NCI-H1048 (cell line): ENCODE measurements around the gene CMTR1.
A peak's percentile ranks its signal among the peaks of the same experiment; 100 is the strongest.
"Not testable (repeated sequence)": the region's sequence is repeated elsewhere in the genome, so short reads cannot be mapped to it uniquely, and the experiment has no call there.

ENCODE experiments used
- DNase-seq: peaks from one replicate; lab custom pipeline; 2025; lab: John Stamatoyannopoulos, UW

Gene CMTR1

GRCh38 chr6:37491830-37492208 lies 58.8 kb downstream of the CMTR1 start:
- DNase-seq = no peak

GRCh38 chr6:37492236-37492972 lies 59.4 kb downstream of the CMTR1 start:
- DNase-seq = no peak

GRCh38 chr6:37492991-37493660 lies 60.1 kb downstream of the CMTR1 start:
- DNase-seq = no peak

GRCh38 chr6:37493661-37493995 lies 60.6 kb downstream of the CMTR1 start:
- no peak for DNase-seq

- DNase-seq = no peak
Measured at GRCh38 chr6:37495244-37495934, 62.4 kb downstream of the CMTR1 start.

- DNase-seq = no peak
Measured at GRCh38 chr6:37496951-37497885, 64.2 kb downstream of the CMTR1 start.

- peak; percentile 96 for DNase-seq
Measured at GRCh38 chr6:37499433-37500293, 66.6 kb downstream of the CMTR1 start, which contains the start of gene CCDC167. CCDC167 (minus strand) TSS chr6:37499893; CDS start chr6:37499863, 30 bp downstream.

GRCh38 chr6:37500294-37500608 lies 67.2 kb downstream of the CMTR1 start:
- no peak for DNase-seq

GRCh38 chr6:37500904-37501303 lies 67.9 kb downstream of the CMTR1 start:
- not testable (repeated sequence) for DNase-seq

- no peak for DNase-seq
Measured at GRCh38 chr6:37501632-37502491, 68.8 kb downstream of the CMTR1 start.

- DNase-seq = no peak
Measured at GRCh38 chr6:37502703-37503291, 69.8 kb downstream of the CMTR1 start.

GRCh38 chr6:37503309-37503965 lies 70.4 kb downstream of the CMTR1 start:
- no peak for DNase-seq

GRCh38 chr6:37504024-37504423 lies 71.0 kb downstream of the CMTR1 start:
- no peak for DNase-seq

- no peak for DNase-seq
Measured at GRCh38 chr6:37506479-37506878, 73.5 kb downstream of the CMTR1 start.

GRCh38 chr6:37507077-37507476 lies 74.1 kb downstream of the CMTR1 start:
- no peak for DNase-seq

- DNase-seq = no peak
Measured at GRCh38 chr6:37507690-37508421, 74.8 kb downstream of the CMTR1 start.

GRCh38 chr6:37511201-37511600 lies 78.2 kb downstream of the CMTR1 start:
- no peak for DNase-seq

GRCh38 chr6:37511910-37512399 lies 78.9 kb downstream of the CMTR1 start:
- DNase-seq = no peak
